ENCODE measurements around the gene ARIH1.
A peak's percentile ranks its signal among the peaks of the same experiment; 100 is the strongest.

ARIH1 gene

GRCh38 chr15:72473614-72474465, at the start of gene ARIH1:
Gene ARIH1, plus strand, starts transcription at chr15:72474330. Its CDS starts 310 bp downstream, at chr15:72474640.
- TF ChIP-seq BACH2 (CRISPR knock-in tag; IDR thresholded peaks at IDR 0.05; ENCODE audit: borderline replicate concordance) (no peak; the same call in 1 of the 2 replicates), ZC3H10 (CRISPR knock-in tag; IDR thresholded peaks at IDR 0.05) (no peak), ZNF8 (CRISPR knock-in tag; IDR thresholded peaks at IDR 0.05) (peak; percentile 29), ESRRG (CRISPR knock-in tag; IDR thresholded peaks at IDR 0.05) (peak; percentile 49; the same call in 1 of the 2 replicates), POU6F1 (CRISPR knock-in tag; IDR thresholded peaks at IDR 0.05; ENCODE audit: borderline replicate concordance, low read depth) (no peak), CSRNP3 (CRISPR knock-in tag; IDR thresholded peaks at IDR 0.05) (no peak; the same call in 1 of the 2 replicates), GLIS3 (CRISPR knock-in tag; IDR thresholded peaks at IDR 0.05) (peak; percentile 12; the same call in 1 of the 2 replicates), CREB5 (CRISPR knock-in tag; IDR thresholded peaks at IDR 0.05; ENCODE audit: low read depth) (peak; percentile 98), ZNF70 (CRISPR knock-in tag; IDR thresholded peaks at IDR 0.05) (peak; percentile 40; the same call in 1 of the 2 replicates), TCF4 (CRISPR knock-in tag; IDR thresholded peaks at IDR 0.05; ENCODE audit: borderline replicate concordance) (peak; percentile 29; the same call in 1 of the 2 replicates), CSDC2 (CRISPR knock-in tag; IDR thresholded peaks at IDR 0.05) (peak; percentile 92), OSR1 (CRISPR knock-in tag; IDR thresholded peaks at IDR 0.05) (no peak), PATZ1 (CRISPR knock-in tag; IDR thresholded peaks at IDR 0.05; ENCODE audit: borderline replicate concordance) (peak; percentile 28; the same call in 1 of the 2 replicates), TSHZ2 (CRISPR knock-in tag; IDR thresholded peaks at IDR 0.05) (no peak; the same call in 1 of the 2 replicates), TOX (CRISPR knock-in tag; IDR thresholded peaks at IDR 0.05; ENCODE audit: borderline replicate concordance) (no peak), ARNTL (CRISPR knock-in tag; IDR thresholded peaks at IDR 0.05; ENCODE audit: borderline replicate concordance, low read depth) (peak; percentile 82), ZNF565 (CRISPR knock-in tag; conservative IDR thresholded peaks at IDR 0.05; ENCODE audit: low read depth) (peak; percentile 94), RARB (CRISPR knock-in tag; IDR thresholded peaks at IDR 0.05) (0 out of 2 replicates have a peak, but pooled peaks have one; percentile 6), ZFP30 (CRISPR knock-in tag; IDR thresholded peaks at IDR 0.05) (peak; percentile 67; the same call in 1 of the 2 replicates), ISL1 (CRISPR knock-in tag; IDR thresholded peaks at IDR 0.05) (peak; percentile 30; the same call in 1 of the 2 replicates), PPARA (CRISPR knock-in tag; IDR thresholded peaks at IDR 0.05; ENCODE audit: borderline replicate concordance) (peak; percentile 99), ZFP3 (CRISPR knock-in tag; IDR thresholded peaks at IDR 0.05) (no peak), SNAI2 (CRISPR knock-in tag; IDR thresholded peaks at IDR 0.05) (peak; percentile 93)
- ATAC-seq: peak; percentile 85
